ENCODE measurements around the gene OBP2B. TPM values are rescaled to one million over a fixed set of nuclear protein-coding genes. Genes with fewer than 3 reads are reported as not detected.

OBP2B gene
- polyA plus RNA-seq, 2 of the 4 experiments (the other 2 are of a cell fraction), result not detected

- no peak for TF ChIP-seq HMGXB4 (CRISPR knock-in tag; IDR thresholded peaks at IDR 0.05; ENCODE audit: borderline replicate concordance)
- TF ChIP-seq ZNF302 (CRISPR knock-in tag; IDR thresholded peaks at IDR 0.05), result no peak
Measured at GRCh38 chr9:133242241-133242640, 33.2 kb upstream of the OBP2B start (continued).

GRCh38 chr9:133239533-133240090, 30.6 kb upstream of the OBP2B start:
- WGBS (ENCODE audit: missing lambda C conversion rate), result 62% methylated on average over 18 of the region's 18 CpGs
- ATAC-seq (no peak), DNase-seq (ENCODE audit: low read depth in 1 of 2, low spot score in 1 of 2) (no peak), FAIRE-seq (no peak)
- H3K4me2 ChIP-seq, result peak overlapping the region; percentile 86
- peak overlapping the region; percentile 40 for H3K4me3 ChIP-seq
- CTCF ChIA-PET, result interaction anchor here (0.6 to 3.8 kb wide), 56 partner anchors 9 to 259 kb away, joined by 3 to 66 read pairs (median 6); partner anchors contain the start of genes MED22 and RPL7A
- TF ChIP-seq NFE2L2 (conservative IDR thresholded peaks at IDR 0.05; ENCODE audit: low read length) (no peak), HOXB13 (CRISPR knock-in tag; IDR thresholded peaks at IDR 0.05; ENCODE audit: low read depth) (no peak), FOXS1 (CRISPR knock-in tag; IDR thresholded peaks at IDR 0.05) (no peak), ZSCAN20 (CRISPR knock-in tag; IDR thresholded peaks at IDR 0.05) (no peak), RCOR1 (IDR thresholded peaks at IDR 0.05; ENCODE audit: low read depth, low read length) (no peak), MYC (IDR thresholded peaks at IDR 0.05; ENCODE audit: borderline replicate concordance, low read length) (no peak), MAX (IDR thresholded peaks at IDR 0.05) (no peak), MAFK (IDR thresholded peaks at IDR 0.05; ENCODE audit: partially characterized antibody) (no peak), USF2 (IDR thresholded peaks at IDR 0.05) (no peak), TFCP2L1 (CRISPR knock-in tag; IDR thresholded peaks at IDR 0.05) (no peak), JUNB (IDR thresholded peaks at IDR 0.05) (no peak), CBX8 (IDR thresholded peaks at IDR 0.05) (no peak), POLR2AphosphoS2 (conservative IDR thresholded peaks at IDR 0.05; ENCODE audit: low read length) (no peak), RARB (CRISPR knock-in tag; IDR thresholded peaks at IDR 0.05) (no peak), CEBPB (IDR thresholded peaks at IDR 0.05) (no peak), NR3C1 (IDR thresholded peaks at IDR 0.05) (no peak), PHF8 (IDR thresholded peaks at IDR 0.05; ENCODE audit: borderline replicate concordance, low read depth) (no peak)
- H3K27ac ChIP-seq, result peak overlapping the region; percentile 25 to 87; a peak in 4 of 6 replicates
- POLR2A ChIA-PET, result interaction anchor here (1.1 to 2.2 kb wide), 3 partner anchors 52 to 220 kb away, joined by 4 to 9 read pairs (median 4); partner anchors contain the start of genes CACFD1, MED22 and RPL7A
- H3K9me3 ChIP-seq, result no peaks in the 10 kb centered on the region
- H3K4me1 ChIP-seq, result peaks cover 5% of the 10 kb centered on the region; the same call in 1 of the 3 replicates

- H3K4me3 ChIP-seq, result peak overlapping the region; percentile 40
- WGBS (ENCODE audit: missing lambda C conversion rate), result 8% methylated on average over 18 of the region's 26 CpGs
- FAIRE-seq, result no peak
- DNase-seq (ENCODE audit: low read depth in 1 of 2, low spot score in 1 of 2), result peak; percentile 93 to 96
- H3K4me1 ChIP-seq, result peaks cover 5% of the 10 kb centered on the region; the same call in 1 of the 3 replicates
- peak overlapping the region; percentile 86 for H3K4me2 ChIP-seq
- ChIA-PET CTCF (interaction anchor here (0.6 to 3.8 kb wide), 63 partner anchors 9 to 260 kb away, joined by 3 to 66 read pairs (median 5); partner anchors contain the start of genes MED22 and RPL7A), POLR2A (interaction anchor here (0.8 to 2.2 kb wide), 5 partner anchors 52 to 221 kb away, joined by 4 to 9 read pairs (median 4); partner anchors contain the start of genes CACFD1, GTF3C5, MED22 and RPL7A)
- peak; percentile 85 to 92 for ATAC-seq
- peak overlapping the region; percentile 59 to 87 for H3K27ac ChIP-seq
- no peaks in the 10 kb centered on the region for H3K9me3 ChIP-seq
- no peak for TF ChIP-seq TFCP2L1 (CRISPR knock-in tag; IDR thresholded peaks at IDR 0.05)
- TF ChIP-seq EP300 (IDR thresholded peaks at IDR 0.05), result no peak
- no peak for TF ChIP-seq CHD4 (IDR thresholded peaks at IDR 0.05; ENCODE audit: borderline replicate concordance)
- TF ChIP-seq FOXS1 (CRISPR knock-in tag; IDR thresholded peaks at IDR 0.05), result no peak
- no peak for TF ChIP-seq KDM1A (IDR thresholded peaks at IDR 0.05; ENCODE audit: low read depth)
- no peak for TF ChIP-seq E2F6 (IDR thresholded peaks at IDR 0.05; ENCODE audit: borderline replicate concordance, low read depth)
- TF ChIP-seq FOSB (CRISPR knock-in tag; IDR thresholded peaks at IDR 0.05), result no peak
- no peak for TF ChIP-seq ZC3H11A (IDR thresholded peaks at IDR 0.05)
- TF ChIP-seq ZFP36 (IDR thresholded peaks at IDR 0.05; ENCODE audit: borderline replicate concordance, partially characterized antibody), result no peak
- TF ChIP-seq USF2 (IDR thresholded peaks at IDR 0.05), result no peak
- TF ChIP-seq JUNB (IDR thresholded peaks at IDR 0.05), result no peak
- TF ChIP-seq CHD2 (IDR thresholded peaks at IDR 0.05; ENCODE audit: low read length, partially characterized antibody), result no peak
- no peak for TF ChIP-seq PBX3 (IDR thresholded peaks at IDR 0.05)
- TF ChIP-seq CEBPB (IDR thresholded peaks at IDR 0.05), result no peak
- no peak for TF ChIP-seq HEYL (CRISPR knock-in tag; IDR thresholded peaks at IDR 0.05)
Measured at GRCh38 chr9:133238851-133239532, 29.9 kb upstream of the OBP2B start.
